ENCODE measurements around the gene DDN.

DDN gene

GRCh38 chr12:48972952-48973483 is 26.2 kb downstream of the DDN start:
- Mint-ChIP-seq H3K4me3 (no peak overlapping the region), H3K9me3 (no peaks in the 10 kb centered on the region), H3K27me3 (peaks cover 77% of the 10 kb centered on the region), H3K27ac (peak overlapping the region; percentile 84), H3K4me1 (ENCODE audit: low read depth) (peaks cover 65% of the 10 kb centered on the region), H3K36me3 (ENCODE audit: low read depth) (no peaks in the 10 kb centered on the region)

GRCh38 chr12:48972213-48972951 is 26.8 kb downstream of the DDN start:
- H3K4me1 Mint-ChIP-seq (ENCODE audit: low read depth): peaks cover 59% of the 10 kb centered on the region
- peak overlapping the region; percentile 84 for H3K27ac Mint-ChIP-seq
- H3K27me3 Mint-ChIP-seq: peaks cover 72% of the 10 kb centered on the region
- no peaks in the 10 kb centered on the region for H3K9me3 Mint-ChIP-seq
- H3K4me3 Mint-ChIP-seq: no peak overlapping the region
- H3K36me3 Mint-ChIP-seq (ENCODE audit: low read depth): no peaks in the 10 kb centered on the region

- no peak overlapping the region for H3K27ac Mint-ChIP-seq
- peak overlapping the region; percentile 45 for H3K4me3 Mint-ChIP-seq
- peaks cover 51% of the 10 kb centered on the region for H3K4me1 Mint-ChIP-seq (ENCODE audit: low read depth)
- H3K9me3 Mint-ChIP-seq: no peaks in the 10 kb centered on the region
- peaks cover 58% of the 10 kb centered on the region for H3K27me3 Mint-ChIP-seq
- no peaks in the 10 kb centered on the region for H3K36me3 Mint-ChIP-seq (ENCODE audit: low read depth)
These were observed 28.4 kb downstream of the DDN start for GRCh38 chr12:48970702-48971334.

GRCh38 chr12:48969833-48970701 is 29.1 kb downstream of the DDN start:
- no peaks in the 10 kb centered on the region for H3K36me3 Mint-ChIP-seq (ENCODE audit: low read depth)
- no peaks in the 10 kb centered on the region for H3K9me3 Mint-ChIP-seq
- peaks cover 51% of the 10 kb centered on the region for H3K4me1 Mint-ChIP-seq (ENCODE audit: low read depth)
- no peak overlapping the region for H3K27ac Mint-ChIP-seq
- H3K27me3 Mint-ChIP-seq: peaks cover 50% of the 10 kb centered on the region
- no peak overlapping the region for H3K4me3 Mint-ChIP-seq

GRCh38 chr12:48969160-48969771 is 29.9 kb downstream of the DDN start:
- Mint-ChIP-seq H3K27ac (no peak overlapping the region), H3K9me3 (no peaks in the 10 kb centered on the region), H3K27me3 (peaks cover 43% of the 10 kb centered on the region), H3K36me3 (ENCODE audit: low read depth) (no peaks in the 10 kb centered on the region), H3K4me1 (ENCODE audit: low read depth) (peaks cover 51% of the 10 kb centered on the region), H3K4me3 (no peak overlapping the region)

GRCh38 chr12:48968467-48968866 is 30.7 kb downstream of the DDN start:
- Mint-ChIP-seq H3K27me3 (peaks cover 38% of the 10 kb centered on the region), H3K27ac (no peak overlapping the region)

GRCh38 chr12:48967991-48968390 is 31.2 kb downstream of the DDN start:
- no peak overlapping the region for H3K27ac Mint-ChIP-seq

More at GRCh38 chr12:48968467-48968866, 30.7 kb downstream of the DDN start:
- H3K4me1 Mint-ChIP-seq (ENCODE audit: low read depth): peaks cover 51% of the 10 kb centered on the region
- no peaks in the 10 kb centered on the region for H3K9me3 Mint-ChIP-seq
- no peak overlapping the region for H3K4me3 Mint-ChIP-seq
- no peaks in the 10 kb centered on the region for H3K36me3 Mint-ChIP-seq (ENCODE audit: low read depth)

GRCh38 chr12:48966177-48966895 is 32.8 kb downstream of the DDN start:
- H3K4me3 Mint-ChIP-seq: no peak overlapping the region
- peaks cover 30% of the 10 kb centered on the region for H3K4me1 Mint-ChIP-seq (ENCODE audit: low read depth)
- H3K27ac Mint-ChIP-seq: no peak overlapping the region
- no peaks in the 10 kb centered on the region for H3K9me3 Mint-ChIP-seq
- no peaks in the 10 kb centered on the region for H3K36me3 Mint-ChIP-seq (ENCODE audit: low read depth)
- H3K27me3 Mint-ChIP-seq: peaks cover 18% of the 10 kb centered on the region

More at GRCh38 chr12:48967991-48968390, 31.2 kb downstream of the DDN start:
- Mint-ChIP-seq H3K36me3 (ENCODE audit: low read depth) (no peaks in the 10 kb centered on the region), H3K9me3 (no peaks in the 10 kb centered on the region), H3K4me3 (no peak overlapping the region), H3K27me3 (peaks cover 33% of the 10 kb centered on the region), H3K4me1 (ENCODE audit: low read depth) (peaks cover 46% of the 10 kb centered on the region)

- Mint-ChIP-seq H3K4me1 (ENCODE audit: low read depth) (peaks cover 21% of the 10 kb centered on the region), H3K4me3 (no peak overlapping the region), H3K27ac (no peak overlapping the region), H3K36me3 (ENCODE audit: low read depth) (no peaks in the 10 kb centered on the region), H3K27me3 (peaks cover 15% of the 10 kb centered on the region), H3K9me3 (no peaks in the 10 kb centered on the region)
These were observed 33.8 kb downstream of the DDN start for GRCh38 chr12:48965298-48965838.

- no peak overlapping the region for H3K27ac Mint-ChIP-seq
- peaks cover 15% of the 10 kb centered on the region for H3K27me3 Mint-ChIP-seq
- no peaks in the 10 kb centered on the region for H3K36me3 Mint-ChIP-seq (ENCODE audit: low read depth)
- H3K4me3 Mint-ChIP-seq: no peak overlapping the region
- peaks cover 10% of the 10 kb centered on the region for H3K4me1 Mint-ChIP-seq (ENCODE audit: low read depth)
- no peaks in the 10 kb centered on the region for H3K9me3 Mint-ChIP-seq
These were observed 37.4 kb downstream of the DDN start for GRCh38 chr12:48961801-48962200.

GRCh38 chr12:48961331-48961730 is 37.8 kb downstream of the DDN start:
- Mint-ChIP-seq H3K27me3 (peaks cover 15% of the 10 kb centered on the region), H3K27ac (no peak overlapping the region), H3K36me3 (ENCODE audit: low read depth) (no peaks in the 10 kb centered on the region), H3K4me3 (no peak overlapping the region), H3K9me3 (no peaks in the 10 kb centered on the region), H3K4me1 (ENCODE audit: low read depth) (peaks cover 15% of the 10 kb centered on the region)

GRCh38 chr12:48960834-48961233 is 38.3 kb downstream of the DDN start:
- no peak overlapping the region for H3K27ac Mint-ChIP-seq
- no peaks in the 10 kb centered on the region for H3K9me3 Mint-ChIP-seq
- no peak overlapping the region for H3K4me3 Mint-ChIP-seq
- H3K27me3 Mint-ChIP-seq: peaks cover 15% of the 10 kb centered on the region
- peaks cover 20% of the 10 kb centered on the region for H3K4me1 Mint-ChIP-seq (ENCODE audit: low read depth)
- H3K36me3 Mint-ChIP-seq (ENCODE audit: low read depth): peaks cover 2% of the 10 kb centered on the region

- Mint-ChIP-seq H3K36me3 (ENCODE audit: low read depth) (peaks cover 14% of the 10 kb centered on the region), H3K4me3 (peak overlapping the region; percentile 91), H3K27ac (no peak overlapping the region), H3K27me3 (peaks cover 15% of the 10 kb centered on the region), H3K4me1 (ENCODE audit: low read depth) (peaks cover 38% of the 10 kb centered on the region), H3K9me3 (no peaks in the 10 kb centered on the region)
These were observed 41.2 kb downstream of the DDN start for GRCh38 chr12:48958049-48958388.

Measured in stimulated activated naive CD8-positive, alpha-beta T cell treated with anti-CD3 and anti-CD28 coated beads, Interleukin-15, Interleukin-2, amounts not matched to agents 100 ng/mL and 50 ng/mL, for 24 hours (primary cell).